C4-2B (cell line): Measurements from ENCODE around the gene C16orf90.

ENCODE experiments used
- ZFX ChIP-seq: fragments of 450-650 bp; IDR thresholded peaks from 2 replicates; pipeline ENCODE4 v1.6.1; 2017
- TF ChIP-seq, protein P1 (sequence below): fragments of 450-650 bp; conservative IDR thresholded peaks from 2 replicates; pipeline ENCODE4 v1.5.1; 2017; ENCODE audit warnings: mild to moderate bottlenecking

DNA sequence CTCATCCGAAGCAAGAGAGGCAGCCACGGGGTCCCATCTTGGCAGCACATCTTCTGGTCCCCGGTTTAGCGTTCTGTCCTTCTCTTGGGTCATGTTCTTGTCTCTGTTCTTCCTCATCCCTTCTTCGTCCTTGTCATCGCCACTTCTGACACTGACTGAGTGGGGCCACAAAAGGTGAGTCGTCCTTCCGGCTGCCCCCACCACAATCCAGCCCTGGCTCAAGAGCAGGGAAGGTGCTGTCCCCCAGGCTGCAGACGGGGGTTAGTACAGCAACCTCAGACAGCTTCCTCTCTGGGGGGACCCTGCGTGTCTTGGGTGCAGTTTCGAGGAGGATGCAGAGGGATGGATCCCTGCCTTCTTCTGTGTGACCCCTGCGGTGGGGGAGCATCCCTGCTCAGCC lies 30.0 kb downstream of the C16orf90 start:
- TF ChIP-seq, protein P1, sequence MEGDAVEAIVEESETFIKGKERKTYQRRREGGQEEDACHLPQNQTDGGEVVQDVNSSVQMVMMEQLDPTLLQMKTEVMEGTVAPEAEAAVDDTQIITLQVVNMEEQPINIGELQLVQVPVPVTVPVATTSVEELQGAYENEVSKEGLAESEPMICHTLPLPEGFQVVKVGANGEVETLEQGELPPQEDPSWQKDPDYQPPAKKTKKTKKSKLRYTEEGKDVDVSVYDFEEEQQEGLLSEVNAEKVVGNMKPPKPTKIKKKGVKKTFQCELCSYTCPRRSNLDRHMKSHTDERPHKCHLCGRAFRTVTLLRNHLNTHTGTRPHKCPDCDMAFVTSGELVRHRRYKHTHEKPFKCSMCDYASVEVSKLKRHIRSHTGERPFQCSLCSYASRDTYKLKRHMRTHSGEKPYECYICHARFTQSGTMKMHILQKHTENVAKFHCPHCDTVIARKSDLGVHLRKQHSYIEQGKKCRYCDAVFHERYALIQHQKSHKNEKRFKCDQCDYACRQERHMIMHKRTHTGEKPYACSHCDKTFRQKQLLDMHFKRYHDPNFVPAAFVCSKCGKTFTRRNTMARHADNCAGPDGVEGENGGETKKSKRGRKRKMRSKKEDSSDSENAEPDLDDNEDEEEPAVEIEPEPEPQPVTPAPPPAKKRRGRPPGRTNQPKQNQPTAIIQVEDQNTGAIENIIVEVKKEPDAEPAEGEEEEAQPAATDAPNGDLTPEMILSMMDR, result no peak
- no peak for TF ChIP-seq ZFX
